Fibroblast of skin of right biceps (primary cell): ENCODE data around the gene SPTBN1.
"Not testable (repeated sequence)": the region's sequence is repeated elsewhere in the genome, so short reads cannot be mapped to it uniquely, and the experiment has no call there.

Experiments used
- DNase-seq: peaks from one replicate; pipeline ENCODE4 v3.0.0-alpha.2; 2013

The SPTBN1 gene

GRCh38 chr2:54681416-54681815 is 225.3 kb downstream of the SPTBN1 start:
- no peak for DNase-seq

- no peak for DNase-seq
Observed at GRCh38 chr2:54683596-54683995, 227.5 kb downstream of the SPTBN1 start.

- DNase-seq: no peak
Observed at GRCh38 chr2:54685263-54685775, 229.2 kb downstream of the SPTBN1 start.

GRCh38 chr2:54687595-54688152 is 231.5 kb downstream of the SPTBN1 start:
- DNase-seq: no peak

GRCh38 chr2:54691445-54692135 is 235.5 kb downstream of the SPTBN1 start:
- no peak for DNase-seq

GRCh38 chr2:54692556-54692955 is 236.4 kb downstream of the SPTBN1 start:
- no peak for DNase-seq

GRCh38 chr2:54695378-54695777 is 239.3 kb downstream of the SPTBN1 start:
- DNase-seq: no peak

- no peak for DNase-seq
Observed at GRCh38 chr2:54697934-54698333, 241.8 kb downstream of the SPTBN1 start.

- not testable (repeated sequence) for DNase-seq
Observed at GRCh38 chr2:54698926-54699325, 242.8 kb downstream of the SPTBN1 start.

- no peak for DNase-seq
Observed at GRCh38 chr2:54699665-54700064, 243.5 kb downstream of the SPTBN1 start.

- DNase-seq: no peak
Observed at GRCh38 chr2:54701029-54701428, 244.9 kb downstream of the SPTBN1 start.

- no peak for DNase-seq
Observed at GRCh38 chr2:54704238-54704637, 248.1 kb downstream of the SPTBN1 start.

GRCh38 chr2:54704688-54705605 is 248.8 kb downstream of the SPTBN1 start:
- peak; percentile 68 for DNase-seq

GRCh38 chr2:54706622-54707021 is 250.5 kb downstream of the SPTBN1 start:
- DNase-seq: no peak

- no peak for DNase-seq
Observed at GRCh38 chr2:54708584-54709335, 252.6 kb downstream of the SPTBN1 start.

GRCh38 chr2:54709336-54709809 is 253.2 kb downstream of the SPTBN1 start:
- no peak for DNase-seq

- no peak for DNase-seq
Observed at GRCh38 chr2:54710216-54710615, 254.1 kb downstream of the SPTBN1 start.

GRCh38 chr2:54712516-54712915 is 256.4 kb downstream of the SPTBN1 start:
- DNase-seq: no peak

GRCh38 chr2:54714996-54715395 is 258.9 kb downstream of the SPTBN1 start:
- no peak for DNase-seq

GRCh38 chr2:54716375-54716774 is 260.2 kb downstream of the SPTBN1 start:
- no peak for DNase-seq

- no peak for DNase-seq
Observed at GRCh38 chr2:54720563-54720962, 264.4 kb downstream of the SPTBN1 start.
